GM23338 (cell line): ENCODE results near the gene GIGYF1. TPM values are rescaled to one million over a fixed set of nuclear protein-coding genes. Genes with fewer than 3 reads are reported as not detected.

ENCODE experiments used
- ATAC-seq: fragments of 200-7000 bp; cut with Tn5 transposase; 3 replicates; pipeline ENCODE4 v1.9.1; 2020
- DNase-seq: peaks from one replicate; pipeline ENCODE4 v3.0.0-alpha.2; 2015; ENCODE audit warnings: low spot score
- H2AFZ ChIP-seq: fragments of 200-600 bp; sonication (generic); 2 replicates; pipeline ENCODE4 v1.8.0; 2016; ENCODE audit warnings: antibody characterized with exemption, mild to moderate bottlenecking, moderate library complexity
- H3F3A ChIP-seq: fragments of 200-600 bp; sonication (generic); replicated peaks from 2 replicates; pipeline ENCODE4 v1.8.0; 2017; ENCODE audit warnings: antibody characterized with exemption, mixed run types, low read depth
- H3K27ac ChIP-seq: fragments of 200-600 bp; sonication (generic); 2 replicates; pipeline ENCODE4 v1.6.1; 2016; ENCODE audit warnings: low read depth
- H3K27me3 ChIP-seq: fragments of 200-600 bp; sonication (generic); 2 replicates; pipeline ENCODE4 v1.8.0; 2016; ENCODE audit warnings: mild to moderate bottlenecking, mixed run types, moderate library complexity; ENCODE audit not compliant: insufficient read depth
- H3K36me3 ChIP-seq: fragments of 200-600 bp; sonication (generic); 2 replicates; pipeline ENCODE4 v1.8.0; 2016; ENCODE audit warnings: mild to moderate bottlenecking; ENCODE audit not compliant: insufficient read depth
- H3K4me1 ChIP-seq: fragments of 200-600 bp; sonication (generic); 2 replicates; pipeline ENCODE4 v1.8.0; 2016; ENCODE audit warnings: mild to moderate bottlenecking, moderate library complexity; ENCODE audit not compliant: insufficient read depth
- H3K4me2 ChIP-seq: fragments of 200-600 bp; sonication (generic); 2 replicates; pipeline ENCODE4 v1.7.1; 2017; ENCODE audit warnings: mixed run types
- H3K4me3 ChIP-seq: fragments of 200-600 bp; sonication (generic); 2 replicates; pipeline ENCODE4 v1.6.1; 2016; ENCODE audit warnings: mixed run types
- H3K79me2 ChIP-seq: fragments of 200-600 bp; sonication (generic); replicated peaks from 2 replicates; pipeline ENCODE4 v1.8.0; 2017; ENCODE audit warnings: mild to moderate bottlenecking; ENCODE audit not compliant: insufficient read depth
- H3K9me2 ChIP-seq: fragments of 200-600 bp; sonication (generic); 2 replicates; pipeline ENCODE4 v1.8.0; 2017; ENCODE audit not compliant: insufficient read depth
- H4K20me1 ChIP-seq: fragments of 200-600 bp; sonication (generic); replicated peaks from 2 replicates; pipeline ENCODE4 v1.8.0; 2017; ENCODE audit warnings: mild to moderate bottlenecking; ENCODE audit not compliant: insufficient read depth
- H3K27ac Mint-ChIP-seq: 2 replicates; pipeline ENCODE4 v1.8.0; 2020; ENCODE audit warnings: inconsistent platforms, mild to moderate bottlenecking, moderate library complexity, mixed read lengths
- H3K27me3 Mint-ChIP-seq: 3 replicates; pipeline ENCODE4 v1.8.0; 2022; ENCODE audit warnings: low read depth, mild to moderate bottlenecking, moderate library complexity, mixed read lengths, inconsistent platforms; ENCODE audit not compliant: insufficient read depth, poor library complexity
- H3K36me3 Mint-ChIP-seq: 3 replicates; pipeline ENCODE4 v1.8.0; 2021; ENCODE audit warnings: low read depth, mild to moderate bottlenecking, inconsistent platforms, moderate library complexity, mixed read lengths
- H3K4me1 Mint-ChIP-seq: 3 replicates; pipeline ENCODE4 v1.8.0; 2020; ENCODE audit warnings: mild to moderate bottlenecking, inconsistent platforms, mixed read lengths
- H3K4me3 Mint-ChIP-seq: 3 replicates; pipeline ENCODE4 v1.8.0; 2021; ENCODE audit warnings: moderate library complexity, mild to moderate bottlenecking, inconsistent platforms, mixed read lengths
- H3K9me3 Mint-ChIP-seq: 3 replicates; pipeline ENCODE4 v1.8.0; 2020; ENCODE audit warnings: moderate library complexity, mild to moderate bottlenecking, inconsistent platforms, mixed read lengths
- CREB1 ChIP-seq: fragments of 250-450 bp; sonication (Bioruptor Pico); IDR thresholded peaks from 2 replicates; pipeline ENCODE4 v1.5.0; 2020; ENCODE audit warnings: low read depth, mild to moderate bottlenecking, moderate library complexity
- EZH2phosphoT487 ChIP-seq: fragments of 200-600 bp; sonication (generic); IDR thresholded peaks from one replicate; pipeline ENCODE4 v1.8.1; 2018; ENCODE audit warnings: antibody characterized with exemption; ENCODE audit not compliant: unreplicated experiment
- JUNB ChIP-seq: IDR thresholded peaks from one replicate; pipeline ENCODE4 v1.6.1; 2016; ENCODE audit warnings: antibody characterized with exemption; ENCODE audit not compliant: unreplicated experiment
- NANOG ChIP-seq: IDR thresholded peaks from 2 replicates; pipeline ENCODE4 v1.6.1; 2016; ENCODE audit warnings: antibody characterized with exemption, borderline replicate concordance
- POLR2AphosphoS5 ChIP-seq: IDR thresholded peaks from 2 replicates; pipeline ENCODE4 v1.6.1; 2016; ENCODE audit warnings: antibody characterized with exemption, low read depth
- STAT1 ChIP-seq: IDR thresholded peaks from one replicate; pipeline ENCODE4 v1.6.1; 2016; ENCODE audit warnings: antibody characterized with exemption; ENCODE audit not compliant: unreplicated experiment
- ZNF114 ChIP-seq: fragments of 250-450 bp; sonication (Bioruptor Pico); IDR thresholded peaks from 2 replicates; pipeline ENCODE4 v1.5.0; 2020; ENCODE audit warnings: mild to moderate bottlenecking, moderate library complexity
- ZNF331 ChIP-seq: fragments of 250-450 bp; sonication (Bioruptor Pico); IDR thresholded peaks from 2 replicates; pipeline ENCODE4 v1.5.0; 2020; ENCODE audit warnings: low read depth, mild to moderate bottlenecking, moderate library complexity
- polyA plus RNA-seq: library from polyadenylated mRNA; unstranded; fragments of >200 nt; fragmentation: Nextera tagmentation; extraction: Ambion mirVana; gene quantifications from 2 replicates; pipeline ENCODE4 v1.2.1, GENCODE V29; 2016
- total RNA-seq: library from RNA; depleted of rRNA; stranded (reverse); fragments of >200 nt; shearing (Covaris generic); gene quantifications from 2 replicates; pipeline ENCODE4 v1.2.3, GENCODE V29; 2014
- TF ChIP-seq, protein P1 (sequence below): IDR thresholded peaks from 2 replicates; pipeline ENCODE4 v1.6.1; 2016; ENCODE audit warnings: antibody characterized with exemption
- TF ChIP-seq, protein P2 (sequence below): IDR thresholded peaks from one replicate; pipeline ENCODE4 v1.6.1; 2018; ENCODE audit warnings: antibody characterized with exemption; ENCODE audit not compliant: unreplicated experiment
- TF ChIP-seq, protein P3 (sequence below), 2 experiments: fragments of 200-600 bp in 1 of 2; sonication (generic) in 1 of 2; conservative IDR thresholded peaks; 2 replicates each; pipeline versions ENCODE4 v1.5.1 to v1.6.1; 2016 to 2017; ENCODE audit warnings: antibody characterized with exemption in 2 of 2, low read depth in 2 of 2, mild to moderate bottlenecking in 2 of 2, moderate library complexity in 1 of 2

The GIGYF1 gene
- total and polyA plus RNA-seq, 2 experiments from 2014 or later: 40.4 to 69.8 TPM

DNA sequence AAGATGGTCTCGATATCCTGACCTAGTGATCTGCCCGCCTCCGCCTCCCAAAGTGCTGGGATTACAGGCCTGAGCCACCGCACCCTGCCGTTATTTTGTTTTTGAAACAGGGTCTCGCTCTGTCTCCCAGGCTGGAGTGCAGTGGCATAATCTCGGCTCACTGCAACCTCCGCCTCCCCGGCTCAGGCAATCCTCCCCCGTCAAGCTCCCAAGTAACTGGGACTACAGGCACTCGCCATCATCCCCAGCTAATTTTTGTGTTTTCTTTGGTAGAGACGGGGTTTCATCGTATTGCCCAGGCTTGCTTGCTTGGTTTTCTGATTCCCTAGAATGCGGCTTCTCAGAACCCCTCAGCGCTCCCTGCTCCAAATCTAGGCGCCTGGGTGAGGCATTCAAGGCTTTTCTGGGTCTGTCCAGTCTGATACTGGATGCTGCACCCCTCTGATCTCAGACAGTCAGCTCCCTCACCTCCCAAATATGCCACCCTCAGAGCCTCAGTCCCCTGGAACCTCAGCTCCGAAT lies 54.0 kb downstream of the GIGYF1 start (continued):
- TF ChIP-seq, protein P1, sequence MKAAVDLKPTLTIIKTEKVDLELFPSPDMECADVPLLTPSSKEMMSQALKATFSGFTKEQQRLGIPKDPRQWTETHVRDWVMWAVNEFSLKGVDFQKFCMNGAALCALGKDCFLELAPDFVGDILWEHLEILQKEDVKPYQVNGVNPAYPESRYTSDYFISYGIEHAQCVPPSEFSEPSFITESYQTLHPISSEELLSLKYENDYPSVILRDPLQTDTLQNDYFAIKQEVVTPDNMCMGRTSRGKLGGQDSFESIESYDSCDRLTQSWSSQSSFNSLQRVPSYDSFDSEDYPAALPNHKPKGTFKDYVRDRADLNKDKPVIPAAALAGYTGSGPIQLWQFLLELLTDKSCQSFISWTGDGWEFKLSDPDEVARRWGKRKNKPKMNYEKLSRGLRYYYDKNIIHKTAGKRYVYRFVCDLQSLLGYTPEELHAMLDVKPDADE: no peak
- no peak for TF ChIP-seq EZH2phosphoT487
- TF ChIP-seq, protein P2, sequence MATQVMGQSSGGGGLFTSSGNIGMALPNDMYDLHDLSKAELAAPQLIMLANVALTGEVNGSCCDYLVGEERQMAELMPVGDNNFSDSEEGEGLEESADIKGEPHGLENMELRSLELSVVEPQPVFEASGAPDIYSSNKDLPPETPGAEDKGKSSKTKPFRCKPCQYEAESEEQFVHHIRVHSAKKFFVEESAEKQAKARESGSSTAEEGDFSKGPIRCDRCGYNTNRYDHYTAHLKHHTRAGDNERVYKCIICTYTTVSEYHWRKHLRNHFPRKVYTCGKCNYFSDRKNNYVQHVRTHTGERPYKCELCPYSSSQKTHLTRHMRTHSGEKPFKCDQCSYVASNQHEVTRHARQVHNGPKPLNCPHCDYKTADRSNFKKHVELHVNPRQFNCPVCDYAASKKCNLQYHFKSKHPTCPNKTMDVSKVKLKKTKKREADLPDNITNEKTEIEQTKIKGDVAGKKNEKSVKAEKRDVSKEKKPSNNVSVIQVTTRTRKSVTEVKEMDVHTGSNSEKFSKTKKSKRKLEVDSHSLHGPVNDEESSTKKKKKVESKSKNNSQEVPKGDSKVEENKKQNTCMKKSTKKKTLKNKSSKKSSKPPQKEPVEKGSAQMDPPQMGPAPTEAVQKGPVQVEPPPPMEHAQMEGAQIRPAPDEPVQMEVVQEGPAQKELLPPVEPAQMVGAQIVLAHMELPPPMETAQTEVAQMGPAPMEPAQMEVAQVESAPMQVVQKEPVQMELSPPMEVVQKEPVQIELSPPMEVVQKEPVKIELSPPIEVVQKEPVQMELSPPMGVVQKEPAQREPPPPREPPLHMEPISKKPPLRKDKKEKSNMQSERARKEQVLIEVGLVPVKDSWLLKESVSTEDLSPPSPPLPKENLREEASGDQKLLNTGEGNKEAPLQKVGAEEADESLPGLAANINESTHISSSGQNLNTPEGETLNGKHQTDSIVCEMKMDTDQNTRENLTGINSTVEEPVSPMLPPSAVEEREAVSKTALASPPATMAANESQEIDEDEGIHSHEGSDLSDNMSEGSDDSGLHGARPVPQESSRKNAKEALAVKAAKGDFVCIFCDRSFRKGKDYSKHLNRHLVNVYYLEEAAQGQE: no peak
- no peak for TF ChIP-seq STAT1
- TF ChIP-seq, protein P3, sequence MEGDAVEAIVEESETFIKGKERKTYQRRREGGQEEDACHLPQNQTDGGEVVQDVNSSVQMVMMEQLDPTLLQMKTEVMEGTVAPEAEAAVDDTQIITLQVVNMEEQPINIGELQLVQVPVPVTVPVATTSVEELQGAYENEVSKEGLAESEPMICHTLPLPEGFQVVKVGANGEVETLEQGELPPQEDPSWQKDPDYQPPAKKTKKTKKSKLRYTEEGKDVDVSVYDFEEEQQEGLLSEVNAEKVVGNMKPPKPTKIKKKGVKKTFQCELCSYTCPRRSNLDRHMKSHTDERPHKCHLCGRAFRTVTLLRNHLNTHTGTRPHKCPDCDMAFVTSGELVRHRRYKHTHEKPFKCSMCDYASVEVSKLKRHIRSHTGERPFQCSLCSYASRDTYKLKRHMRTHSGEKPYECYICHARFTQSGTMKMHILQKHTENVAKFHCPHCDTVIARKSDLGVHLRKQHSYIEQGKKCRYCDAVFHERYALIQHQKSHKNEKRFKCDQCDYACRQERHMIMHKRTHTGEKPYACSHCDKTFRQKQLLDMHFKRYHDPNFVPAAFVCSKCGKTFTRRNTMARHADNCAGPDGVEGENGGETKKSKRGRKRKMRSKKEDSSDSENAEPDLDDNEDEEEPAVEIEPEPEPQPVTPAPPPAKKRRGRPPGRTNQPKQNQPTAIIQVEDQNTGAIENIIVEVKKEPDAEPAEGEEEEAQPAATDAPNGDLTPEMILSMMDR (conservative IDR thresholded peaks at IDR 0.05; ENCODE audit: low read depth in 2 of 2): no peak
- TF ChIP-seq NANOG: no peak
- no peak for TF ChIP-seq ZNF114
- no peak for TF ChIP-seq JUNB

DNA sequence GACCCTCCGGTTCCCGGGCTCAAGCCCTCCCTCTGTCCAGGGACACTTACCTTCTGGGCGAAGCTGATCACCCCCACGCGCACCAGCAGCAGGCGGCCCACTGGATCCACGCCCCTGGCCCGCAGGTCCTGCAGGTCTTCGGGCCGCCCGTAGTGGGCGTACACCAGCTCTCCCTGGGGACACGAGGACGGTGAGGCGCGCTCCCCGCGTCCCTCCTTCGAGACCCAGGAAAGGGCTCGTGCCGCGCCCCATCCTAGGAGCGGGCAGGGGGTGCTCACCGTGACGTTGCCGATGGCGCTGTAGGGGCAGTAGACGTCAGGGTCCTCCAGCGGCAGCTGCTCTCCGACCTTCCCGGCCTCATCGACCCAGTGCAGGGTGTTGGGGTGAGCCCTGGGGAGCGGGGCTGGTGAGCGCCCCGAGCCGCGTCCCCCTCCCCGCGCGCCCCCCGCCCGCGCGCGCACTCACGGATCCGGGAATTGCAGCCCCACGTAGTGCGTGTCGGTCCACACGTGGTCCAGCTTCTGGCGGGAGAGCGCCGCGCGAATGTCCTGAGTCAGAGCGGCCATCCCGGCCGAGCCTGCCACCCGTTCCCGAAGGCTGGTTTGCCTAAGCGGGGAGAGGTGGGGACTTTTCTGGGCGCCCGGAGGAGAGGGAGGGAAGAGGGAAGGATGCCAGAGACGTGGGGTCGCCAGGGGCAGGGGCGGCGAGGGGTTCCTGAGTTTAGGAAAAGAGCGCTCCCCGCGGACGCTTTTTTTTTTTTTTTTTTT lies 60.9 kb downstream of the GIGYF1 start:
- H3K79me2 ChIP-seq: no peaks in the 10 kb centered on the region
- peaks cover 28% of the 10 kb centered on the region for H3K27me3 Mint-ChIP-seq
- peaks cover 9% of the 10 kb centered on the region; the same call in 1 of the 2 replicates for H3F3A ChIP-seq
- no peaks in the 10 kb centered on the region for H3K36me3 ChIP-seq
- no peaks in the 10 kb centered on the region for H4K20me1 ChIP-seq
- H3K4me3 Mint-ChIP-seq: peak overlapping the region; percentile 72
- peak overlapping the region; percentile 82 for H3K4me3 ChIP-seq
- ATAC-seq (peak; percentile 63), DNase-seq (peak; percentile 65)
- H3K9me3 Mint-ChIP-seq: no peaks in the 10 kb centered on the region; the same call in 2 of the 3 replicates
- no peaks in the 10 kb centered on the region for H3K9me2 ChIP-seq
- H3K27ac ChIP-seq: no peak overlapping the region
- H3K4me1 ChIP-seq: no peaks in the 10 kb centered on the region; the same call in 1 of the 2 replicates
- H3K27ac Mint-ChIP-seq: no peak overlapping the region
- H3K4me1 Mint-ChIP-seq: peaks cover 3% of the 10 kb centered on the region; the same call in 1 of the 3 replicates
- H2AFZ ChIP-seq: peak overlapping the region; percentile 97
- TF ChIP-seq ZNF331 (CRISPR knock-in tag) (no peak), POLR2AphosphoS5 (peak; percentile 66), CREB1 (peak; percentile 61)
- TF ChIP-seq, protein P3 (conservative IDR thresholded peaks at IDR 0.05; ENCODE audit: low read depth in 2 of 2): peak; percentile 45 to 61
- H3K4me2 ChIP-seq: peak overlapping the region; percentile 85
- peaks cover 17% of the 10 kb centered on the region for H3K27me3 ChIP-seq
- no peaks in the 10 kb centered on the region; the same call in 2 of the 3 replicates for H3K36me3 Mint-ChIP-seq
